Measurements from ENCODE around the gene ARHGAP25.

The ARHGAP25 gene

GRCh38 chr2:68732036-68732932 lies 2.3 kb upstream of the ARHGAP25 start:
- ATAC-seq (ENCODE audit: low read depth) (no peak), DNase-seq (ENCODE audit: low spot score) (no peak)
- H3K4me3 ChIP-seq (ENCODE audit: severe bottlenecking): no peak overlapping the region
- H3K27ac ChIP-seq (ENCODE audit: poor library complexity, severe bottlenecking): no peak overlapping the region
- peaks cover 10% of the 10 kb centered on the region for H3K4me1 ChIP-seq (ENCODE audit: insufficient read depth, poor library complexity, severe bottlenecking)
- H3K27me3 ChIP-seq (ENCODE audit: insufficient read depth, poor library complexity, severe bottlenecking): no peaks in the 10 kb centered on the region
- no peak for TF ChIP-seq CTCF (IDR thresholded peaks at IDR 0.05; ENCODE audit: poor library complexity, severe bottlenecking)
- H3K36me3 ChIP-seq (ENCODE audit: low read depth): no peaks in the 10 kb centered on the region
- H3K9me3 ChIP-seq (ENCODE audit: severe bottlenecking): no peaks in the 10 kb centered on the region

GRCh38 chr2:68733365-68733764 lies 1.2 kb upstream of the ARHGAP25 start:
- no peak for TF ChIP-seq CTCF (IDR thresholded peaks at IDR 0.05; ENCODE audit: poor library complexity, severe bottlenecking)
- Histone ChIP-seq H3K4me3 (ENCODE audit: severe bottlenecking) (no peak overlapping the region), H3K27me3 (ENCODE audit: insufficient read depth, poor library complexity, severe bottlenecking) (no peaks in the 10 kb centered on the region), H3K9me3 (ENCODE audit: severe bottlenecking) (no peaks in the 10 kb centered on the region), H3K36me3 (ENCODE audit: low read depth) (no peaks in the 10 kb centered on the region), H3K4me1 (ENCODE audit: insufficient read depth, poor library complexity, severe bottlenecking) (peaks cover 3% of the 10 kb centered on the region), H3K27ac (ENCODE audit: poor library complexity, severe bottlenecking) (no peak overlapping the region)
- ATAC-seq (ENCODE audit: low read depth) (no peak), DNase-seq (ENCODE audit: low spot score) (no peak)

GRCh38 chr2:68734176-68734575 lies 435 bp upstream of the ARHGAP25 start:
- no peak overlapping the region for H3K4me3 ChIP-seq (ENCODE audit: severe bottlenecking)
- no peak for TF ChIP-seq CTCF (IDR thresholded peaks at IDR 0.05; ENCODE audit: poor library complexity, severe bottlenecking)
- DNase-seq (ENCODE audit: low spot score): no peak
- ATAC-seq (ENCODE audit: low read depth): no peak
- H3K27ac ChIP-seq (ENCODE audit: poor library complexity, severe bottlenecking): no peak overlapping the region
- no peaks in the 10 kb centered on the region for H3K27me3 ChIP-seq (ENCODE audit: insufficient read depth, poor library complexity, severe bottlenecking)
- peaks cover 3% of the 10 kb centered on the region for H3K4me1 ChIP-seq (ENCODE audit: insufficient read depth, poor library complexity, severe bottlenecking)
- no peaks in the 10 kb centered on the region for H3K9me3 ChIP-seq (ENCODE audit: severe bottlenecking)
- no peaks in the 10 kb centered on the region for H3K36me3 ChIP-seq (ENCODE audit: low read depth)

- H3K4me1 ChIP-seq (ENCODE audit: insufficient read depth, poor library complexity, severe bottlenecking): peaks cover 9% of the 10 kb centered on the region
- no peak for DNase-seq (ENCODE audit: low spot score)
- TF ChIP-seq CTCF (IDR thresholded peaks at IDR 0.05; ENCODE audit: poor library complexity, severe bottlenecking): no peak
These were observed 1.5 kb downstream of the ARHGAP25 start for GRCh38 chr2:68736086-68736485.

GRCh38 chr2:68737711-68738110 lies 3.1 kb downstream of the ARHGAP25 start:
- no peak overlapping the region for H3K4me3 ChIP-seq (ENCODE audit: severe bottlenecking)
- H3K27ac ChIP-seq (ENCODE audit: poor library complexity, severe bottlenecking): no peak overlapping the region

More at GRCh38 chr2:68736086-68736485, 1.5 kb downstream of the ARHGAP25 start:
- Histone ChIP-seq H3K4me3 (ENCODE audit: severe bottlenecking) (no peak overlapping the region), H3K27me3 (ENCODE audit: insufficient read depth, poor library complexity, severe bottlenecking) (no peaks in the 10 kb centered on the region), H3K36me3 (ENCODE audit: low read depth) (no peaks in the 10 kb centered on the region), H3K9me3 (ENCODE audit: severe bottlenecking) (no peaks in the 10 kb centered on the region), H3K27ac (ENCODE audit: poor library complexity, severe bottlenecking) (no peak overlapping the region)
- ATAC-seq (ENCODE audit: low read depth): no peak

More at GRCh38 chr2:68737711-68738110, 3.1 kb downstream of the ARHGAP25 start:
- Histone ChIP-seq H3K36me3 (ENCODE audit: low read depth) (no peaks in the 10 kb centered on the region), H3K9me3 (ENCODE audit: severe bottlenecking) (no peaks in the 10 kb centered on the region), H3K27me3 (ENCODE audit: insufficient read depth, poor library complexity, severe bottlenecking) (no peaks in the 10 kb centered on the region), H3K4me1 (ENCODE audit: insufficient read depth, poor library complexity, severe bottlenecking) (peaks cover 14% of the 10 kb centered on the region)
- ATAC-seq (ENCODE audit: low read depth) (no peak), DNase-seq (ENCODE audit: low spot score) (no peak)
- no peak for TF ChIP-seq CTCF (IDR thresholded peaks at IDR 0.05; ENCODE audit: poor library complexity, severe bottlenecking)

Data from RWPE2 (cell line).